Activated CD8-positive, alpha-beta memory T cell treated with anti-CD3 and anti-CD28 coated beads, Interleukin-2, amount 10 ng/mL, durations not matched to agents 7 days and 5 days (primary cell): ENCODE data around the gene CHAD. TPM values are rescaled to one million over a fixed set of nuclear protein-coding genes. Genes with fewer than 3 reads are reported as not detected.

Experiments used
- ATAC-seq: fragments of 150-1000 bp; cut with Tn5 transposase; one replicate; pipeline ENCODE4 v1.10.0; 2021; ENCODE audit warnings: moderate library complexity
- CTCF ChIA-PET: fragments of 350-600 bp; sonication (Branson Sonifier 250); formaldehyde crosslinking; loops from one replicate; lab custom pipeline; 2021; ENCODE audit warnings: antibody characterized with exemption; lab: Charles Lee
- DNase-seq: peaks from one replicate; pipeline ENCODE4 v3.0.0-alpha.2; 2020
- H3K27ac Mint-ChIP-seq: one replicate; pipeline ENCODE4 v1.8.0; 2021; ENCODE audit warnings: mild to moderate bottlenecking, mixed read lengths
- H3K27me3 Mint-ChIP-seq: one replicate; pipeline ENCODE4 v1.8.0; 2021; ENCODE audit warnings: mixed read lengths
- H3K36me3 Mint-ChIP-seq: one replicate; pipeline ENCODE4 v1.8.0; 2021; ENCODE audit warnings: mild to moderate bottlenecking, mixed read lengths
- H3K4me1 Mint-ChIP-seq: one replicate; pipeline ENCODE4 v1.8.0; 2021; ENCODE audit warnings: mixed read lengths
- H3K4me3 Mint-ChIP-seq: one replicate; pipeline ENCODE4 v1.8.0; 2021; ENCODE audit warnings: mild to moderate bottlenecking, moderate library complexity, mixed read lengths
- H3K9me3 Mint-ChIP-seq: one replicate; pipeline ENCODE4 v1.8.0; 2022; ENCODE audit warnings: low read depth, mixed read lengths
- total RNA-seq, 2 experiments: library from RNA; stranded (reverse); gene quantifications; one replicate each; pipeline ENCODE4 v1.2.3, GENCODE V29; 2021

CHAD gene
- total RNA-seq, 2 experiments from 2014 or later: not detected

- Mint-ChIP-seq H3K4me1 (no peaks in the 10 kb centered on the region), H3K4me3 (no peak overlapping the region), H3K36me3 (no peaks in the 10 kb centered on the region), H3K27ac (no peak overlapping the region), H3K9me3 (no peaks in the 10 kb centered on the region), H3K27me3 (no peaks in the 10 kb centered on the region)
- CTCF ChIA-PET: interaction anchor here (1.1 to 1.4 kb wide), 2 partner anchors 21 to 28 kb away, joined by 3 read pairs; no protein-coding TSS in a partner anchor
- no peak for ATAC-seq
- DNase-seq: no peak
Measured at GRCh38 chr17:50458270-50458669, 10.4 kb downstream of the CHAD start.

- Mint-ChIP-seq H3K9me3 (no peaks in the 10 kb centered on the region), H3K4me3 (no peak overlapping the region), H3K4me1 (peaks cover 4% of the 10 kb centered on the region), H3K36me3 (no peaks in the 10 kb centered on the region), H3K27ac (no peak overlapping the region), H3K27me3 (no peaks in the 10 kb centered on the region)
- ATAC-seq: no peak
- CTCF ChIA-PET: interaction anchor here (1.1 to 1.4 kb wide), 2 partner anchors 22 to 27 kb away, joined by 3 read pairs; no protein-coding TSS in a partner anchor
- no peak for DNase-seq
Measured at GRCh38 chr17:50457621-50458020, 11.1 kb downstream of the CHAD start.

- DNase-seq: no peak
- Mint-ChIP-seq H3K36me3 (no peaks in the 10 kb centered on the region), H3K4me1 (peaks cover 9% of the 10 kb centered on the region), H3K27me3 (no peaks in the 10 kb centered on the region), H3K9me3 (no peaks in the 10 kb centered on the region), H3K4me3 (no peak overlapping the region), H3K27ac (no peak overlapping the region)
- no peak for ATAC-seq
- CTCF ChIA-PET: interaction anchor here (0.7 to 0.8 kb wide), 2 partner anchors 18 to 85 kb away, joined by 3 to 4 read pairs; no protein-coding TSS in a partner anchor
Measured at GRCh38 chr17:50453901-50454300, 14.8 kb downstream of the CHAD start.

- no peak overlapping the region for H3K27ac Mint-ChIP-seq
- ATAC-seq: no peak
- no peak for DNase-seq
- H3K4me3 Mint-ChIP-seq: no peak overlapping the region
- H3K27me3 Mint-ChIP-seq: no peaks in the 10 kb centered on the region
- H3K9me3 Mint-ChIP-seq: no peaks in the 10 kb centered on the region
- peaks cover 9% of the 10 kb centered on the region for H3K4me1 Mint-ChIP-seq
- no peaks in the 10 kb centered on the region for H3K36me3 Mint-ChIP-seq
- CTCF ChIA-PET: interaction anchor here (0.7 kb wide), 1 partner anchor 26 kb away, joined by 3 read pairs; the partner anchor contains the start of gene RSAD1
Measured at GRCh38 chr17:50452630-50453300, 15.9 kb downstream of the CHAD start.

GRCh38 chr17:50451943-50452629 lies 16.6 kb downstream of the CHAD start:
- CTCF ChIA-PET: no interaction called here
- no peak overlapping the region for H3K27ac Mint-ChIP-seq
- peaks cover 9% of the 10 kb centered on the region for H3K4me1 Mint-ChIP-seq
- no peaks in the 10 kb centered on the region for H3K9me3 Mint-ChIP-seq
- ATAC-seq (no peak), DNase-seq (no peak)
- H3K4me3 Mint-ChIP-seq: no peak overlapping the region
- H3K36me3 Mint-ChIP-seq: no peaks in the 10 kb centered on the region
- H3K27me3 Mint-ChIP-seq: no peaks in the 10 kb centered on the region

GRCh38 chr17:50448643-50449042 lies 20.0 kb downstream of the CHAD start:
- CTCF ChIA-PET: no interaction called here
- peaks cover 9% of the 10 kb centered on the region for H3K4me1 Mint-ChIP-seq
- H3K27ac Mint-ChIP-seq: no peak overlapping the region

GRCh38 chr17:50447870-50448595 lies 20.6 kb downstream of the CHAD start:
- DNase-seq (no peak), ATAC-seq (no peak)
- Mint-ChIP-seq H3K27ac (no peak overlapping the region), H3K9me3 (no peaks in the 10 kb centered on the region), H3K4me3 (no peak overlapping the region), H3K27me3 (no peaks in the 10 kb centered on the region), H3K4me1 (peaks cover 9% of the 10 kb centered on the region), H3K36me3 (no peaks in the 10 kb centered on the region)
- CTCF ChIA-PET: no interaction called here

More at GRCh38 chr17:50448643-50449042, 20.0 kb downstream of the CHAD start:
- Mint-ChIP-seq H3K27me3 (no peaks in the 10 kb centered on the region), H3K4me3 (no peak overlapping the region), H3K9me3 (no peaks in the 10 kb centered on the region), H3K36me3 (no peaks in the 10 kb centered on the region)
- DNase-seq (no peak), ATAC-seq (no peak)

- no peaks in the 10 kb centered on the region for H3K9me3 Mint-ChIP-seq
- H3K27ac Mint-ChIP-seq: no peak overlapping the region
- no peaks in the 10 kb centered on the region for H3K27me3 Mint-ChIP-seq
- CTCF ChIA-PET: interaction anchor here (1.0 kb wide), 1 partner anchor 84 kb away, joined by 3 read pairs; no protein-coding TSS in a partner anchor
- no peak overlapping the region for H3K4me3 Mint-ChIP-seq
- no peak for DNase-seq
- ATAC-seq: no peak
- H3K36me3 Mint-ChIP-seq: no peaks in the 10 kb centered on the region
- no peaks in the 10 kb centered on the region for H3K4me1 Mint-ChIP-seq
Measured at GRCh38 chr17:50445730-50446325, 22.9 kb downstream of the CHAD start.

GRCh38 chr17:50444841-50445715 lies 23.6 kb downstream of the CHAD start:
- DNase-seq (no peak), ATAC-seq (no peak)
- Mint-ChIP-seq H3K27ac (no peak overlapping the region), H3K4me3 (no peak overlapping the region), H3K36me3 (no peaks in the 10 kb centered on the region), H3K4me1 (no peaks in the 10 kb centered on the region), H3K9me3 (no peaks in the 10 kb centered on the region), H3K27me3 (no peaks in the 10 kb centered on the region)
- CTCF ChIA-PET: interaction anchor here (0.6 to 1.0 kb wide), 4 partner anchors 10 to 83 kb away, joined by 3 to 4 read pairs (median 3); partner anchors contain the start of gene LRRC59

GRCh38 chr17:50443505-50443974 lies 25.1 kb downstream of the CHAD start:
- CTCF ChIA-PET: interaction anchor here (0.8 to 1.0 kb wide), 2 partner anchors 46 kb away, joined by 4 to 5 read pairs; partner anchors contain the start of gene LRRC59
- Mint-ChIP-seq H3K27me3 (no peaks in the 10 kb centered on the region), H3K4me1 (no peaks in the 10 kb centered on the region), H3K9me3 (no peaks in the 10 kb centered on the region), H3K36me3 (no peaks in the 10 kb centered on the region), H3K27ac (no peak overlapping the region), H3K4me3 (no peak overlapping the region)
- ATAC-seq: no peak
- no peak for DNase-seq

GRCh38 chr17:50440838-50441829 lies 27.5 kb downstream of the CHAD start:
- Mint-ChIP-seq H3K27me3 (no peaks in the 10 kb centered on the region), H3K36me3 (no peaks in the 10 kb centered on the region), H3K4me1 (no peaks in the 10 kb centered on the region), H3K27ac (no peak overlapping the region), H3K4me3 (no peak overlapping the region), H3K9me3 (no peaks in the 10 kb centered on the region)
- CTCF ChIA-PET: interaction anchor here (1.3 kb wide), 1 partner anchor 44 kb away, joined by 3 read pairs; the partner anchor contains the start of gene LRRC59
- ATAC-seq: no peak
- DNase-seq: no peak
